Measurements from ENCODE around the gene CHD1.
A peak's percentile ranks its signal among the peaks of the same experiment; 100 is the strongest.

CHD1 gene

DNA sequence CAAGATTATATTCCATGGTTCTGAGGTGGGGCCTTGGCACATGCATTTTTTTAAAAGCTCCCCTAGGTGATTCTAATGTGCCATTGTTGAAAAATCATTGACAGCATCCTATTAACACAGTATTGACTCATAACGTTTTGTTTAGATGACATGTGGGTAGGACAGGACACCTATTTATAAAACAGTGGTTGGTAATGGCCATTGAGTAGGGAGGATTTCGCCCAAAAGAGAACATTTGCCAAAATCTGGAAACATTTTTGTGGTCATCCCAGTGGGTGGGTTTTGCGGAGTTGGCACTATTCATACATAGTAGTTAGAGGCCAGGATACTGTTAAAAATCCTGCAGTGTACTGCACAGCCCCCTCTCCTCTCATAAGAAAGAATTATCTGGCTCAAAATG lies 6.4 kb upstream of the CHD1 start:
- DNase-seq, result no peak

DNA sequence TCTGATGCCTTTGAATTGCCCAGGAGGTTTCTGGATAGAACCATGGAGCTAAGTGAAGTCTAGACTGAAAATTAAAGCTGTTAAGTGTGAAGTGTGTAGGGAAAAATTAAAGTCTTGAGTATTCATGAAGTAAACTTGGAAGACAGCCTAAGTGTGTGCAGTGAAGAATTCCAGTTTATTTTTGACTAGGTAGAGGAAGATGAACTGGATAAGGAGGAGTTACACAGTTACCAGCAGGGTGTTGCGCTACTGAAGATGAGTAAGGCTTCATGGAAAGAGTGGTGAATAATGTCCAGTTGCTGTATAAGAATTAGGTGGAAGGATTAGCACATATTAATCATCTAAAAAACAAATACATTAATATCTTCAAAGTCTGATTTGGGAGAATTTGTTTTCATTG lies 5.7 kb upstream of the CHD1 start:
- no peak for DNase-seq

DNA sequence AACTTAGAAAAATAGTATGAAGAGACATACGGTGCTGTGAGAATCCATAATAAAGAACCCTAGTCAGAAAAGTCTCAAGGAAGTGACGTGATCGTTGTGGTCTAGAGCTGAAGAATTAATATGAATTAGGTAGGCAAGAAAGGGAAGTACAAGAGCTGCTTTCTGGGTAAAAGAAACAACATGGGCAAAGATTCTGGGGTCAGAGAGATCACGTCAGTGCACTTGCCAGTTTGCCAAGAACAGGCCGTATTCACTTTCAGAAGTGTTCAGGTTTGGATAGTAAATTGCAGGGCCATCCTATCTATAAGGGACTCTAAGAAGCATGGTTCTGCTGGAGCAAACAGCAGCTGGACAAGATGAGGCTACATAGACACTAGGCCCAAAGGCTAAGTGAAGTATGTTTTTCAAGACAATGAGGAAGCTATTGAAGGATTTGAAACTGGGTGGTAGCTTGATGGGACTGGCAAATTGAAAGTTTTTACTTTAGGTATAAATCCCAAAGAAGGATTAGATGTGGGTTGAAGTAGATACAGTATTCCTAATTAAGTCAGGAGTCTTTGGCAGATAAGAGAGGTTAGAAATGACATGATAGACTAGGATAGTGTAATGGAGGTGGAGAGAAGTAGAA lies 4.8 kb upstream of the CHD1 start:
- DNase-seq, result no peak

DNA sequence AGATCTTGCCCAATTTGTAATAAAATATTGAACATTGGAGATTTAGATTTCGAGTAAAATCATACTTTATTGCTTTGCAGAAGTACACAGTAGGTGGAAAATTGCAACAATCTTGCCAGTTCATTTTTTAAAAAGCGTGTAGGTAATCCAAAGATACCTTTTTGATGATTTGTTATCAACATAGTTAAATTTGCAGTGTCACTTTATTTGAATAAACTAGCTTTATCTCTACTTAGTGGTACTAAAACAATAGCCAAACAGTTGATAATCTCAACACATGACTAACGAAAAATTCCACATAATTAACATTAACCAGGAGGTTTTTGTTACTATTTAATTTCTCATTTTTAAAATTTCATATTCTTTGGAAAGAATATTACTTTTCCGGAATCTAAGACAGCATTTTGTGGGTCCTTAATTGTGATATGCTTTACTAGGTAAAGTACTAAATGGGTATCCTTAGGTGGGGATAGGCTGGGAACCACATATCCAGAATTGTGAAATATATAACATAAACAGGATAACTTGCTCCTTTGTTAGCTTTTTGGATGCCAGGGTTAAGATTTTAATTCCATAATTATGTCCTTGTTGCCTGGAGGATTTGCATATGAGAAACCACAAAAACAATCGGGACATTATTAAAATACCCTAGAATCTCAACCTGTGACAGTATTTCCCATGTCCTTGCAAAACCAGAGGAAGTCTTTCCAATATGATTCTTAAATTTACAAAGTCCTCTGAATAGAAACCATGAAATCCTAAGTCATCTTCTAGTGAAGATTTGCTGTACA lies 2.4 kb upstream of the CHD1 start:
- DNase-seq, result no peak

DNA sequence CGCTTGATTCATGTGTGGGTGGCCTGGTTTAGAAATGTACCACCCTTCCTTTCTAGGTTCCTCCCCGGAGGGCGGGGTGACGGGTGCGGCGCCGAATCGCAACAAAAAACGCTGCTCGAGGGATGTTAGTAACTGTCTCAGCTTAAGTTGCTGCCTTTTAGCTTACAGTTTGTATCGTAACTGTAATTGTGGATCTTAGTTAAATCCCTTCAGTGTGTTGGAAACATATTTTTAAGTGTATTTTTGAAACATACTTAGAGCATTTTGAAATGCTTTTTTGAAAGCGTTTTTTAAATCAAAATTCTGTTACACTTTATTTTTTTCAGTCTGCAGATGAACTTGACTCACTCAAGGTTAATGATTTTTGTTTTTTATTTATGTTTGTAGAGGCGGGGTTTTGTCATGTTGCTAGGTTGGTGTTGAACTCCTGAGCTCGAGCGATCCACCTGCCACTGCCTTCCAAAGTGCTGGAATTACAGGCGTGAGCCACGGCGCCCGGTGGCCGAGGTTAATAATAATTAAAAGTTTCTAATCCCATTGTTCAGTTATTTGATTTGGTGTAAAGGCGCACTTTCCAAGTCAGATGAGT lies 997 bp upstream of the CHD1 start:
- no peak for DNase-seq

DNA sequence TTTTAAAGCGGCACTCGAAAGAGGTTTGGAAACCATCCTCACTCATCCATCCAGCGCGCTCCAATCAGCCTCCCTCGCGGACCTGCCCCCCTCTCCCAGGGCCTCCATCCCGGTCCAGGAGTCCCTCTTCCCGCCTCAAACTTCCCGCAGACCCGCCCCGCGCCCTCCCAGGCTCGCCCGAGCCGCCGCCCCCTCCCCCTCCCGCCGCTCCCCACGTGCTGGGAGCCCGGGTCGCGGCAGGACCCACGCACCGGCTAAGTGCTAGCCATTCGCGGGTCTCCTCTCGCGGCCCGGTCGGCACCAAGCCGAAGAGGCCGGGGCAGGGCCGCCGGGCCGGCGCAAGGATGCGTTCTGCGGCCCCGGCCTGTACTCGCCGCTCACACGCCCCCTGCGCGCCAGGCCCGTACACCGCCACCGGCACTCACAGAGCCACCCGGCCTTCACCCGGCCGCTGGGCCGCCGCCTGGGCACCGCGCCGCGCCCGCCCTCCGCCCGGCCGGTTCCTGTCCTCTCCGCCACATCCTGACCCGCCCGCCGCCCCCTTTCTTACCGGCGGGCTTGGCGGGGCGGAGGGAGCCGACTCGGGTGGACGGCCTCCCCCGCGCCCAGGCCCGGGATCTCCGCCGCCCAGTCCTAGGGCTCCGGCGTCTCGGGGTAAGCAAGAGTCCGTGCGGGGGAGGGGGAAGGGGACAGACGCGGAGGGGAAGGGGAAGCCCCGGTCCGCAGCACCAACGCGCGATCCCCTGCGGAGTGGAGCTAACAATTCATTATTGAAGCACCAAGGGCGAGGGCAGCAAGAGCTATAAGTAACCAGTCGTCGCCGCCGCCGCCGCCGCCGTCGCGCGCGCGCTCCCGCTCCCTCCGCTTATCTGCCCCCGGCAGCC lies 576 bp downstream of the CHD1 start:
- DNase-seq, result peak; percentile 21 to 29

DNA sequence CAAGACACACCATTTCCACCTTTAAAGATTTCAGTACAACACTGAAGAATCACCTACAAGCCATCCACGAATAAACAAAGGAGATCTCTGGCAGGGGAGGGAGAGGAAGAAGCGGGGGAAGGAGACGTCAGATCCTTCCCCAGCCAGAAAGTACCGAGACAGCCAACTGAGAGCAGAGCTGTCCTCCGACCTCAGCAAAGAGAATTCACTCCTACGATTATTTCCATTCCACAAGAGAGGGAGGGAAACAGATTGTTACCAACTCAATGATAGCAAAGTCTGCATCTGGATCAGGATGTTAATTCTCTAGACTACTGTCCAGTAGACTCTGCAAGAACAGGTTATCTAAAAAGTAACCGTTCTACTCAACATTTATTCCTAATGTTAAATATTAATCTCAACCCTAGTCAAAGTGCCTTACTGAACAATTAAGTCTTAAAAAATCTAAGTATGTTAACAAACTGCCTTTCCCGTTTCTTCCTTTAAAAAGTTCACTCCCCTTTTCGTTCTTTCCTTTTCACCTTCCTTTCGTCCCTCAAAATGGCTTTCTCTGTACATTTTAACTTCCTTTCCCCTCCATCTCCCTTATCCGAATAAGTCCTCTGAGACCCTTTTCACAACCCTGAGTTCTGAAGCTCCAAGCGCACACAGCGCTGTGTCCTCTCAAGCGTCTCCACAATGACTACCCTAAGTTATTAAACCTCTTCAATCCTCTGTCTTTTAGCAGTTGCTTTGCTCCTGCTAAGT lies 1.4 kb downstream of the CHD1 start:
- peak; percentile 8 to 33 for DNase-seq

DNA sequence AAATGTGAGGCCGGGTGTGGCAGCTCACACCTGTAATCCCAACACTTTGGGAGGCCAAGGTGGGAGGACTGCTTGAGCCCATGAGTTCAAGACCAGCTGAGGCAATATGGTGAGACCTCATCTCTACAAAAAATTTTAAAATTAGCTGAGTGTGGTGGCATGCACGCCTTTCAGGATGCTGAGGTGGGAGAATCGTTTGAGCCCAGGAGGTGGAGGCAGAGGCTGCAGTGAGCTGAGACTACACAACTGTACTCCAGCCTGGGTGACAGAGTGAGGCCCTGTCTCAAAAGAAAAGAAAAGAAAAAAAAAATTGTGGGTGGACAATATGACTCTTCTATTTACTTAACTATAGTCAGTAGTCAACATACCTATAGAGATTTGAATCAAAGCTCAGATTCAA lies 4.8 kb downstream of the CHD1 start:
- DNase-seq, result no peak

DNA sequence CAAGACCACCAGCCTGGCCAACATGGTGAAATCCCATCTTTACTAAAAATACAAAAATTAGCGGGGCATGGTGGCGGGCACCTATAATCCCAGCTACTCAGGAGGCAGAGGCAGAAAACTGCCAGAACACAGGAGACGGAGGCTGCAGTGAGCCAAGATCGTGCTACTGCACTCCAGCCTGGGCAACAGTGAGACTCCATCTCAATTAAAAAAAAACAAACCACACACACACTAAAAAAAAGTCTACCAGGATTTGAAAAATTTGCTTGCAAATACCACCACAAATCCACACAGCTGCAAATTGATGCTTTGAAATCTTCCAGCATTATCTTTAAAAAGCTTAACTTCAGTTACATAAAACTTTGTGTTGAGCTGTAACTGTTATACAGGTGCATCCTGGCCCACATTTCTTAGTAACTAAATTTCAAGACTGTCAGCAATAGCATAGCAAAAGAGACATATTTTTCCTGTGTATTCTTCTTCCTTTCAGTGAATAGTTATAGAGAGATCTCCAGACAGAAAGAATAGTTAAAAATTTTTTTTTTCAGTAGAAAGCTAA lies 6.8 kb downstream of the CHD1 start:
- DNase-seq, result no peak

DNA sequence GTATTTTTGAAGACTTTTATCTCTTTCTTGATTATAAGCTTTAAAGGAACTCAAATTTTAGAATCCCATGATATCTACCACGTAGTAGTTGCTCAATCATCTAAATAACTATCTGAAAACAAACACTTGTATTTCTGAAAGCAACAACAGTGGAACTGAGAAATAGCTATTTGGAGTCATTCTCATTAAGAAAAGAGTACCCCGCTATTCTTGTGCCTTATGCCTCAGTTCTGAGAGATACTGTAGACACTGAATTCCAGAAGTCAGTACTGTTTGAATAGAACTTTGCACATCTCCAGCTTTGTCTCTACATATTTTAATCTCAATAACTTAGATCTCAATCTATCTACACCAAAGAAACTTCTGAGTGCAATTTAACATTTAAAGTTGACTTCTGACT lies 11.4 kb downstream of the CHD1 start:
- no peak for DNase-seq

DNA sequence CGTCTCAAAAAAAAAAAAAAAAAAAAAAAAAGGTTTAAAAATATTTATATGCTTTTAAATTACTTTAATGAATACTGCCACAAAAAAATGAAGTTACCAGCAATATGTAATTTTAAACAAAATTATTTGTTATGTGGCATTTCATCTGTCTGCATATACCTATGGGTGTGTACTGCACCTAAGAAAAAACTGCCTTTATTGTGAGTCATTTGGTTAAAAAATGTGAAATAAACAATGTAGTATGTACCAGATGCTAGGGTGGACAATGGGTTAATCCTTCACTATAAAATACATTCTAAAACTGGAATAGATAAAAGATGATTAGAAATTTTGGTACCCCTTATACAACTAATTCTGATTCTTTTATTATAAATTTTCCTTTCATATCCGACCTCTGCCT lies 12.3 kb downstream of the CHD1 start:
- no peak for DNase-seq

DNA sequence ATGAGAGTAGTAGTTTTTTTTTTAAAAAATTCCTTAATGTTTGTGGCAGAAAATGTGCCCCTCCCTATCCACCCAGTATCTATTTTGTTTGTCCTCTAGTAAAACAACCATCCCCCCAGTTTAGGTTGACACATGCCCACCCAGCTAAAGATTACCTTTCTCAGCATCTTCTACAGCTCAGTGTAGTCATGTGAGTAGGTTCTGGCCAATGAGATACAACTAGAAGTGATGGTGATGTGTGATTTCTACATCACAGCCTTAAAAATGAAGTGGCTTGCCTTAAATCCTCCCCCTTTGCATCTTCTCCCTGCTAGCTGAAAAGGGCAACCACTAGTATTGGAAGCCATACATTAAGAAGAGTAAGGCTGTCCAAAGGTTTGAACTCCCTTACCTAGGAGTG lies 14.9 kb downstream of the CHD1 start:
- DNase-seq, result no peak

DNA sequence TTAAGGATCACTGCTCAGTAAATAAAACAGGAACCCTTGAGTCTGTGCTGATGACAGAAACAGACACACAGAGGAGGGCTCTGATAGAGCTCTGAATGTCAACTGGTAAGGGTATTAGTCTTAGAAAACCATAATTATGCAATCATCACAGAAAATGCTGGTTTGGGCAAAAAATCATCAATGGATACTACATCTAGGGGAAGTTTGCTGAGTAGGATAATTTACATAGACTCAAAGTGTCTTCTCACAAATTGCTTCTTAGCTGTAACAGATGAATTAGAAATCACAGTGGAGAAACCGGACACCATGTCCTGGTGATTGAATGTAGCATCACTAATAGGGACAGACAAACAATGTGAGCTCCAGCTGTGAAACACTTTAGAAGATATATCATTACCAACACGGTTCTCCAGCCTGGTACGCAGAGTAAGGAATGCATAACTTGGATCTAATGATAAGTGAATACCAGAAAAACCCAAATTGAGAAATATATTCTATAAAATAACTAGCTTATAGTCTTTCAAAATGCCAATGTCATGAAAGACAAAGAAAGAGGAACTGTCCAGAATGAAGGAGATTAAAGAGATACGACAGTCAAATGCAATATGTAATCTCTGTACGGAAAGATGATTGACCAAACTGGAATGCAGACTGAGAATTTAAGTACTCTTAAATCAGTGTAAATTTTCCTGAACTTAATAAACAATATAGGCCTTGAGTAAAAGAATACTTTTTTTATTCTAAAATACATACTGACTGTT lies 17.3 kb downstream of the CHD1 start:
- DNase-seq, result peak in 1 of 2 experiments; percentile 0

DNA sequence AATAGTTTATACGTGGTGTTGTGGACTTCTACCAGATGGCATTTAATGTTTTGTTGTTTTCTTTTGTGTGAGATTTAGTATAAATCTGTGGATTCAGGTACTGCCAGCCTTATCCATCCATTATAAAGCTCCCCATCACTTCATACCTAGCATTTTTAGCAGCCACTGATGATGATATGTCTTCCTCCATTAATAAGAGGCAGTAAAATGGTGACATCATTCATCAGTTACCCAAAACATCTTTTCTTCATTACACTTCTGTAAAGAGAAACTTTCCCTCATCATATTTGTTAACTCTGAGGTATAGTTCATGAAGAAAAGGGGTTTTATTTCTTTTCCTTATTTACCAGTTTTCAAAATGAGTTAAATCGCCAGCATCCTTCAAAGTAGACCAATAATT lies 19.4 kb downstream of the CHD1 start:
- no peak for DNase-seq

DNA sequence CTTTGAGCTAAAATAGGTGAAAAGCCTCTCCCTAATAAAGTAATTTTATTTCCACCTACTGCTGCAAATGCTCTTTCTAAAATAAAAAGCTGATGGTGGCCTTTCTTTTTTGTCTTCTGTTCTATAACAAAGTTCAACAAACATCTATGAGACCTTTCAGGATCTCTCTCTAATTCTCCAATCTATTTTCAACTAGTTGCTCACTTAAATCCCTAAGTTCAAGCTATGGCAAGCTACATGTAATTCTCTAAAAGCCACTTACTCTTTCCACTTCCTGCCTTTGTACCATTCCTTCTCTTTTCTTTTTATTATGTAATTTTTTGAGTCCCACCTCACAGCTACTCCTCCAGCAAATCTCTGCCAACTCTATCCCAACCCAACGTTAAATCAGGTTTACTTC lies 20.9 kb downstream of the CHD1 start:
- DNase-seq, result no peak

DNA sequence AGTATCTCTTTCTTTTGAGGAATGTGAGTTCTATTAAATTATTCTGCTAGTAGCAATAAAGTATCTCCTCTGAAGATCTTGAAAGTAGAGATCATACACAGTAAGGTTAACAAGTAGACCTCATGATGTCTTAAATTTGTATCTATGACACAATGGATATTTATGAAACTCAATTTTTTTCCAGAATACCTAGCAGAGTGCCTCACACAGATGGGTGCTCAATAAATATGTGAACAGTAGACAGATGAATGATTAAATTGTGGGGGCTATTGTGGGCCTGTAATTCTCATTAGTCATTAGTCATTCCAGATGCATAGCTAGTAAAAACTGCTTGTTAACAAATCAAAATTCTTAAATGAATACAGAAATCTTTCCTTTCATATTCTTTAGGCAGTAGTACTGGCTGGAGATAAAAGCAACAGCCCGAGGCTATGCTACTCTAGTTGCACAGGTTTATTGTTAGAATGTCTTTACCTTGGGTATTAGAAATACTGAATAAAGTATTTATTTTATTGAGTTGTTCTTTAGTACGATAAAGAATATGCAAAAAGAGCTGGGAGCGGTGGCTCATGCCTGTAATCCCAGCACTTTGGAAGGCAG lies 22.0 kb downstream of the CHD1 start:
- DNase-seq, result no peak

DNA sequence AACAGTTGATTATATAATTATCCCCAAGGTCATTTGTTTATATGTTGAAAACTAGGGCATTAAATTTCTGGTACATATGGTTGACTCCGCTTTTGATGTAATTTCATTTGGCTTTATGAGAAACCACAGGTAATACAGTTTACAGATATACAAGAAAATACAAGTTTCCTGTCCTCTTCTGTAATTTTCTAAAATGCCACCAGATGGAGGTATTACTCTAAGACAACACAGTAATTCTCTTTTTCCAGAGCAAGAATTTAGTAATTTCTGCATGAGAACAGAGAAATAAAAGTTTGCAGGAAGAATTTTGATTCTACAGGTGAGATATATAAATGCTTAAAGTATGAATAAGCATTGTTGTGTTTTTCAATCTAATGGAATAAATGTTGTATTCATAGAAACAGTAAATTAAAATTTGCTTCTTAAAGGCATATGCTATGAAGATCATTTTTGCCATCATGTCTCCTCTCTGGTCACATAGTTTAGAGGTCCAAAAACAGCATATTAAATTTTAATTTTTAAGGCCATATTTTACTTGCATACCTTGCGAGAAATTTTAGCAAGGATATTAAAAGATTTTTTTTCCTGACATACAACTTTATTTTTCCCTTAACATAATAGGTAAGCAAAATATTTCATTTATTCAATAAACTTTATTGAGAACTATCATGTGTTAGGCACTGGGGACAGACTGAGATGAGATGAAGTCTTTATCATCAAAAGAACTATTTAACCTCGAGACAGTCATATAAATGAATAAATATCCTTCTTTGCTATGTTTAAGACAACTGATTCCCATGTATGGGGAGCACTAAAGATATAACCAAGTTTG lies 22.7 kb downstream of the CHD1 start:
- DNase-seq, result peak in 1 of 2 experiments; percentile 11

DNA sequence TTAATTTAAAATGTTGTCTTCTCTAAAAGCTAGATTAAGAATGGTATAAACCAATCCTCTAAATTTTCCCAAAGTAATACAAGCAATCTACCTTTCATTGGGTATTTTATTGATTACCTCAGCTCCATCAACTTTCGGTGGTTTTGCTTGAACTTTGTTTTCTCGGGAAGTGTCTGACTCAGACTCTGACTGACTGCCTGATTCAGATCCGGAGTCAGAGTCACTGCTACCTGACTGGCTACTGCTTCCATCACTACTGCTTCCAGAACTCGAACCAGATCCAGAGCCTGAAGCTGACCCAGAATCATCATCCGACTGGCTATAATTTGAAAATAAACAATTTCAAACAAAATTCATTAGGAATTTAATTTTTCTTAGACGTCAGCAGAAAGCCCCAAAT lies 24.0 kb downstream of the CHD1 start:
- DNase-seq, result no peak

DNA sequence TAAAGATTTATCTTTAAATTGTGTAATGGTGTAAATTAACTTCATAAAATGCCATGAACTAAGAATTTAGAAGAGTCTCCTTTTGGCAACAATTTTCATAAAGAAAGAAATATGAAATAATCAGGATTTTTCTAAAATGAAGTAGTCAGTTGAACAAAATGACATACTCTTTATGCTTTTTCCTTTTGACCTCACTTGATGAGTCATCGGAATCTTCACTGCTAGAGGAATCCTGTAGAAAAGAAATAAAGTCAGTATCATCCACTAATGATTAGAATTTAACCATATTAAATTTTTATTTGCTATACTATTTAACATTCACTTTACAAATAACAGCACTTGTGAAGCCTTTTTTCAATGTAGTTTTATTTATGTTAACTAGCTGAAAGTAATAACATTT lies 26.1 kb downstream of the CHD1 start:
- DNase-seq, result no peak

DNA sequence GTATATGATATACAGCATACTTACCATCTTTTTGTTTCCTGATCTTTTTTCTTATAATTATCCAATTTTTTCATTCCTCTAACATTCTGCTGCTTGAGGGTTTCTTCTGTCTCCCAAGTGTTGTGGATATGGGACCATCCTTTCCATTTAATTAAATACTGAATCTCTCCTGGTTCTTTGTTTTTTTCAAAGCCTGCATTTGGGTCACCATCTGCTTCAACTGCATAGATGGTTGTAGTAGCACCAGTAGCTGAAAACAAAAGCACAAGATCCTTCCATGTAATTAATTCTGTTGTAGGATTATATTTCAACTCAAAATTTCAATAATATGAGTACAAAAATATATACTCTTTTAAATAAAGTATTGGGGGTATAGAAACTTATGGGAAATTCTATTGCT lies 29.4 kb downstream of the CHD1 start:
- no peak for DNase-seq

Data from NCI-H2081 (cell line).